ENCODE results near the gene MUC21. TPM values are rescaled to one million over a fixed set of nuclear protein-coding genes. Genes with fewer than 3 reads are reported as not detected.

MUC21 gene
- total and polyA plus RNA-seq, 2 of the 8 experiments (the other 6 are each of a cell fraction or from before 2014, with no cell fraction given), result not detected

GRCh38 chr6:30938730-30939129 lies 44.8 kb upstream of the MUC21 start (continued):
- TF ChIP-seq CREB1 (IDR thresholded peaks at IDR 0.05) (no peak), SP4 (IDR thresholded peaks at IDR 0.05; ENCODE audit: low read length) (no peak), POLR2AphosphoS5 (IDR thresholded peaks at IDR 0.05; ENCODE audit: low read depth, low read length) (no peak), SIN3A (conservative IDR thresholded peaks at IDR 0.05 in 1 of 2, IDR thresholded peaks at IDR 0.05 in 1 of 2; ENCODE audit: low read depth in 1 of 2, low read length in 2 of 2) (no peak), USF2 (IDR thresholded peaks at IDR 0.05; ENCODE audit: low read length) (no peak), MAX (IDR thresholded peaks at IDR 0.05) (no peak), BCL11A (IDR thresholded peaks at IDR 0.05; ENCODE audit: low read depth in 2 of 2, low read length in 2 of 2) (no peak), KDM1A (IDR thresholded peaks at IDR 0.05; ENCODE audit: borderline replicate concordance, low read length) (no peak)
